ENCODE measurements around the gene GPRC5D. TPM values are rescaled to one million over a fixed set of nuclear protein-coding genes. Genes with fewer than 3 reads are reported as not detected.

Gene GPRC5D
- total and polyA plus RNA-seq, 9 donors, result 0.22 to 0.37 TPM; not detected in 7

DNA sequence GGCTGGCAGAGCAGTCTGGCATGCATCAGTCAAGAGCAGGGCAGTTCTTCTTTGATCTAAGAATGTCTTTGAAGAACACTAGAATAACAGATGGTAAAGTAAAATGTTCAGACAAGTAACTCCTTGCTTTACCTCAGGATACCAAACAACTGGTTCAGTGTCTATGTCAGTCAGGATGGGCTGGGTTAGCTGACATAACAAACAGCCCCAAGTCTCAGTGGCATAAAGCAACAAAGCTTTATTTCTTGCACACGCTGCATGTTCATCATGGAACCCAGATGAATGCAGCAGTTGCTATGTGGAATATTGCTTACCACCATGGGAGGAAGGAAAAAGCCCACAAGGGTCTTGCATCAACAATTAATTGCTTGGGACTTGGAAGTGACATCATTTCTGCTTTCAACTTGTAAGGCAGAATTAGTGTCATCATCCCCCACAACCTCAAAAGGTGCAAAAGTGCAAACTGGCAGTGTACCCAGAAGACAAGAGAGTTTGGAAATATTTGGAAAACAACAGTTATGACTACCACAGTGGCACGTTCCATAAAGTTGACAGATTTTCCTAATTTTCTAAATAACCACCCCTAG is 21.2 kb downstream of the GPRC5D start:
- no peaks in the 10 kb centered on the region for H3K4me1 ChIP-seq (ENCODE audit: insufficient read depth)
- H3K27ac ChIP-seq, result no peak overlapping the region
- no peaks in the 10 kb centered on the region for H3K27me3 ChIP-seq
- no peak for DNase-seq
- 85 to 94% (median 85%) methylated on average over 2 of the region's 2 CpGs for WGBS, 3 donors
- intact Hi-C loops (cut with DNase I), result no loop called here
- no peak overlapping the region for H3K4me3 ChIP-seq
- no peaks in the 10 kb centered on the region for H3K36me3 ChIP-seq
- H3K9me3 ChIP-seq, result no peaks in the 10 kb centered on the region
- no peak for TF ChIP-seq EP300 (IDR thresholded peaks at IDR 0.05)
- TF ChIP-seq, protein P1, sequence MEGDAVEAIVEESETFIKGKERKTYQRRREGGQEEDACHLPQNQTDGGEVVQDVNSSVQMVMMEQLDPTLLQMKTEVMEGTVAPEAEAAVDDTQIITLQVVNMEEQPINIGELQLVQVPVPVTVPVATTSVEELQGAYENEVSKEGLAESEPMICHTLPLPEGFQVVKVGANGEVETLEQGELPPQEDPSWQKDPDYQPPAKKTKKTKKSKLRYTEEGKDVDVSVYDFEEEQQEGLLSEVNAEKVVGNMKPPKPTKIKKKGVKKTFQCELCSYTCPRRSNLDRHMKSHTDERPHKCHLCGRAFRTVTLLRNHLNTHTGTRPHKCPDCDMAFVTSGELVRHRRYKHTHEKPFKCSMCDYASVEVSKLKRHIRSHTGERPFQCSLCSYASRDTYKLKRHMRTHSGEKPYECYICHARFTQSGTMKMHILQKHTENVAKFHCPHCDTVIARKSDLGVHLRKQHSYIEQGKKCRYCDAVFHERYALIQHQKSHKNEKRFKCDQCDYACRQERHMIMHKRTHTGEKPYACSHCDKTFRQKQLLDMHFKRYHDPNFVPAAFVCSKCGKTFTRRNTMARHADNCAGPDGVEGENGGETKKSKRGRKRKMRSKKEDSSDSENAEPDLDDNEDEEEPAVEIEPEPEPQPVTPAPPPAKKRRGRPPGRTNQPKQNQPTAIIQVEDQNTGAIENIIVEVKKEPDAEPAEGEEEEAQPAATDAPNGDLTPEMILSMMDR (IDR thresholded peaks at IDR 0.05), result no peak
- TF ChIP-seq POLR2A (IDR thresholded peaks at IDR 0.05), result no peak

GRCh38 chr12:12929696-12930095 is 22.3 kb downstream of the GPRC5D start:
- TF ChIP-seq, protein P1 (IDR thresholded peaks at IDR 0.05), result no peak
- TF ChIP-seq EP300 (IDR thresholded peaks at IDR 0.05) (no peak), POLR2A (IDR thresholded peaks at IDR 0.05) (no peak)
- Histone ChIP-seq H3K4me1 (ENCODE audit: insufficient read depth) (no peaks in the 10 kb centered on the region), H3K36me3 (no peaks in the 10 kb centered on the region), H3K4me3 (no peak overlapping the region), H3K9me3 (no peaks in the 10 kb centered on the region), H3K27ac (no peak overlapping the region), H3K27me3 (no peaks in the 10 kb centered on the region)
- no peak for DNase-seq
- intact Hi-C loops (cut with DNase I), result no loop called here
- WGBS, 3 donors, result 84 to 91% (median 90%) methylated on average over 6 of the region's 6 CpGs

DNA sequence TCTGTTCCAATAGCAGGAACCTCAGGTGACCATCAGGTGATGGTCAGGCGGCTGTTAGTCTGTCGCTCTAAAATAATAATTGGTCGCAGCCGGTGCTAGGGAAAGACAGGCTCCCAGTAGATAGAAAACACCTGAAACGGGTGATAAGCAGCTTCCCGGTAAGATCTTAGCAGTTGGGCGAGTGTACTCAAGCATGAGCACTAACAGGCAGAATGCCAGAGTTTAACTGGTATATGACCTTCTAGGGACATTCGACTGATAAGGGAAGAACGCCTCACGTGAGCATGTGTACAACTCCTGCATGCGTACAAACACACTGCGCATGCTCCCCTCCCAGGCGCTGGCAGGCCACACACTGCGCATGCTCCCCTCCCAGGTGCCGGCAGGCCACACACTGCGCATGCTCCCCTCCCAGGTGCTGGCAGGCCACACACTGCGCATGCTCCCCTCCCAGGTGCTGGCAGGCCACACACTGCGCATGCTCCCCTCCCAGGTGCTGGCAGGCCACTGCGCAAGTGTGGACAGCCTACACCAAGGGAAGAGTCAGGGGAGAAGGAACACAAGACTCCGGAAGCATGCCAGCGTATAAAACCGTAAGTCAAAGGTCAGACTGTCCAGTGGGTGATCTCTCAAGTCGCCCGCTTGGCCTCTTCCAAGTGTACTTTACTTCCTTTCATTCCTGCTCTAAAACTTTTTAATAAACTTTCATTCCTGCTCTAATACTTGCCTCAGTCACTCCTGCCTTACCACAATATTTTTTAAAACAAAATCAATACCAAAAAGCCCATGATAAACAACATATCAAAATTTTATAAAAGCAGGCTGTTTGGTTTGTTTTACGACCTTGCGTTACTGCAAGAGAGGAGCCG is 24.5 kb downstream of the GPRC5D start:
- intact Hi-C loops (cut with DNase I), result no loop called here
- H3K9me3 ChIP-seq, result no peaks in the 10 kb centered on the region
- WGBS, 3 donors, result 27 to 64% (median 40%) methylated on average over 26 to 27 of the region's 27 CpGs
- peak; percentile 46 to 91 (median 83) for DNase-seq
- H3K36me3 ChIP-seq, result no peaks in the 10 kb centered on the region
- no peak overlapping the region for H3K27ac ChIP-seq
- H3K27me3 ChIP-seq, result no peaks in the 10 kb centered on the region
- TF ChIP-seq, protein P1 (IDR thresholded peaks at IDR 0.05), result no peak
- TF ChIP-seq POLR2A (IDR thresholded peaks at IDR 0.05) (no peak), EP300 (IDR thresholded peaks at IDR 0.05) (no peak)
- H3K4me1 ChIP-seq (ENCODE audit: insufficient read depth), result no peaks in the 10 kb centered on the region
- H3K4me3 ChIP-seq, result peak overlapping the region; percentile 20

DNA sequence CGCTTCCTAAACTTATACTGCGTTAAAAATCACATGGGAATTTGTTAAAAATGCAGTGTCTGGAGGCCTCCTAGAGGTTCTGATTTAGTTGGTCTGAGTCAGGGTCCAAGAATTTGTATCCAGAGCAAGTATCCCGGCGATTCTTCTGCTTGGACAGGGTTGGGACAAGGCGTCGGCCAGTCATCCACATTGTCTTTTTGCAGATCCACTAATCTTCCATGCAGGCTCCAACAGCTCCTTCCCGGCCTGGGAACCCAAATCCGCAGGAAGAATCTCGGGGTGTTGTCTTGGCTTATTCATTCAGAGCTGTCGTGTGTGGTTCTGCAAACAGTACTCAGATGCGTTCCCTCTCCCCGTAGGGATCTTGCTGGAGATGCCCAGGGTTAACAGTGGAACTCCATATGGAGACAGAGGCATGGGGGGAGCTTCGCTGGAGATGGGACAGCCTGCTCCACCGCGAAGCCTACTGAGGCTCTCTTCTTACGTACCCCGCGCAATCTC is 25.3 kb downstream of the GPRC5D start:
- no peaks in the 10 kb centered on the region for H3K9me3 ChIP-seq
- 88 to 94% (median 91%) methylated on average over 18 of the region's 18 CpGs for WGBS, 3 donors
- H3K4me3 ChIP-seq, result no peak overlapping the region
- H3K4me1 ChIP-seq (ENCODE audit: insufficient read depth), result no peaks in the 10 kb centered on the region
- no peak for DNase-seq
- TF ChIP-seq EP300 (IDR thresholded peaks at IDR 0.05) (no peak), POLR2A (IDR thresholded peaks at IDR 0.05) (no peak)
- TF ChIP-seq, protein P1 (IDR thresholded peaks at IDR 0.05), result no peak
- no peaks in the 10 kb centered on the region for H3K36me3 ChIP-seq
- no peaks in the 10 kb centered on the region for H3K27me3 ChIP-seq
- intact Hi-C loops (cut with DNase I), result no loop called here
- no peak overlapping the region for H3K27ac ChIP-seq

Data from ovary (tissue), 9 donors.